Measurements from ENCODE around the gene METTL21C. TPM values are rescaled to one million over a fixed set of nuclear protein-coding genes. Genes with fewer than 3 reads are reported as not detected.

Gene METTL21C
- total and polyA plus RNA-seq, 4 experiments from 2014 or later: not detected

- ChIA-PET POLR2A (ENCODE audit: partially characterized antibody) (interaction anchor here (1.6 kb wide), 1 partner anchor 9 kb away, joined by 4 read pairs; no protein-coding TSS in a partner anchor), CTCF (ENCODE audit: partially characterized antibody) (no interaction called here)
- Histone ChIP-seq H3K9me3 (ENCODE audit: control insufficient read depth in 1 of 2, low read length in 2 of 2) (no peaks in the 10 kb centered on the region), H3K36me3 (ENCODE audit: insufficient read depth, low read length) (no peaks in the 10 kb centered on the region), H3K27me3 (ENCODE audit: insufficient read depth, low read length) (no peaks in the 10 kb centered on the region), H3K4me3 (ENCODE audit: low read length in 2 of 2) (no peak overlapping the region), H3K27ac (ENCODE audit: low read depth, low read length) (no peak overlapping the region), H3K4me1 (ENCODE audit: insufficient read depth, low read length) (no peaks in the 10 kb centered on the region)
- DNase-seq: no peak
- Mint-ChIP-seq H3K27me3 (peaks cover 13 to 23% of the 10 kb centered on the region in 2 donors), H3K9me3 (peaks cover 0 to 19% (median 8%) of the 10 kb centered on the region in 8 donors), H3K36me3 (peaks cover 0 to 4% of the 10 kb centered on the region in 2 donors), H3K4me3 (no peak overlapping the region), H3K4me1 (no peaks in the 10 kb centered on the region), H3K27ac (no peak overlapping the region)
- intact Hi-C loops (cut with micrococcal nuclease): no loop called here
These were observed 3.2 kb upstream of the METTL21C start for GRCh38 chr13:102697929-102698648.

DNA sequence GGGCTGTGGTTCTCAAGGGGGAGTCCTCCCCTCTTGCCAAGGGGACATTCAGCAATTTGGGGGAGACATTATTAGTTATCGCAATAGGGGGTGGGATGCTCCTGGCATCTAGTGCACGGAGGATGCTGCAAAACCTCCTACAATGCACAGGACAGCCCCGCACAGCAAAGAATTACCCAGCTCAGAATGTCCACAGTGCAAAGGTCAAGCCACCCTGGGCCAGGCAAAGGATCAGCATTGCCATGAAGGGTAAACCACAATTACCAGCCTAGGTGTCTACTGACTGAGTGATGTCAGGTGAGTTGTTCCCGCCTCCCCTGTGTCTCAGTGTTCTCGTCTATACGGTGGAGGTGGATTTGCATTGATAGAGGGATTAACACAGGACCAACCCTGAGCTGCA lies 2.4 kb upstream of the METTL21C start:
- no peak overlapping the region for H3K27ac Mint-ChIP-seq
- DNase-seq: no peak
- no peak overlapping the region for H3K4me3 Mint-ChIP-seq
- Histone ChIP-seq H3K4me3 (ENCODE audit: low read length in 2 of 2) (no peak overlapping the region), H3K27me3 (ENCODE audit: insufficient read depth, low read length) (no peaks in the 10 kb centered on the region), H3K4me1 (ENCODE audit: insufficient read depth, low read length) (no peaks in the 10 kb centered on the region), H3K27ac (ENCODE audit: low read depth, low read length) (no peak overlapping the region), H3K36me3 (ENCODE audit: insufficient read depth, low read length) (no peaks in the 10 kb centered on the region), H3K9me3 (ENCODE audit: control insufficient read depth in 1 of 2, low read length in 2 of 2) (no peaks in the 10 kb centered on the region)
- peaks cover 0 to 4% of the 10 kb centered on the region in 2 donors for H3K36me3 Mint-ChIP-seq
- intact Hi-C loops (cut with micrococcal nuclease): no loop called here
- peaks cover 0 to 19% (median 8%) of the 10 kb centered on the region in 8 donors for H3K9me3 Mint-ChIP-seq
- CTCF ChIA-PET (ENCODE audit: partially characterized antibody): no interaction called here
- no peaks in the 10 kb centered on the region for H3K4me1 Mint-ChIP-seq
- POLR2A ChIA-PET (ENCODE audit: partially characterized antibody): interaction anchor here (1.6 kb wide), 1 partner anchor 8 kb away, joined by 4 read pairs; no protein-coding TSS in a partner anchor
- peaks cover 18 to 28% of the 10 kb centered on the region in 2 donors for H3K27me3 Mint-ChIP-seq

DNA sequence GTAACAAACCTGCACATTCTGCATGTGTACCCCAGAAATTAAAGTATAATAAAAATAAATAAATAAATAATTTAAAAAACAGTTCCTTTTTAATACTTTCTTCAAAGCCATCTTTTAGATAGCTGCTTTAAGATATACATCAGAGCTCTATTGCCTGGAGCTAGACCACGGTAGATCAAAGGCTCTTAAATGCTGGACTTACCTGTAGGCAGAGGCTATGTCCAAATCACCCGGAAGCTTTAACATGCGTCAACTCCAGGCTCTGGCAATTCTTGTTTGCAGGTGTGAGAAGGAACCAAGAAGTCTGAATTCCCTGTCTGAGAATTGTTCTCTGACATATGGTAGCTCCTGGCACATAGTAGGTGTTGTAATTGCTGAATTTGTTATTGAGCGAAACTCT lies 1.6 kb upstream of the METTL21C start:
- POLR2A ChIA-PET (ENCODE audit: partially characterized antibody): no interaction called here

DNA sequence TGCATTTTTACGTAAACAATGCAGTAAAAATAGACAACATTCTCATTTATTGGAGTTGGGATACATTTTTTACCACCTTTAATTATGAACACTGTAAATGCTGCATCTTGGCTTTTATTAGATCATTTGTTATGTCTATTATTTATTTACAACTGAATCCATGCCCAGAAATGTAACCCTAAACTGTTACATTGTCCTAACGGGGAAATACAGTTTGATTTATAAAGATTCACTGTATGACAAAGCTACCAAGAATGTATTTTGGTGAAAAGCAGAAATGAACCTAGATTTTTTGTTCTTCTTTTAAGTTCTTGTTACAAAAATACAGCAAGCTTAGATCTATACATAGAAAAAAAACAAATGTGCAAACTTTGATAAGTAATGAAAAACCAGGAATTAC lies 1.1 kb downstream of the METTL21C start:
- peaks cover 0 to 12% (median 6%) of the 10 kb centered on the region in 8 donors for H3K9me3 Mint-ChIP-seq
- H3K27ac Mint-ChIP-seq: no peak overlapping the region
- Histone ChIP-seq H3K4me3 (ENCODE audit: low read length in 2 of 2) (no peak overlapping the region), H3K4me1 (ENCODE audit: insufficient read depth, low read length) (no peaks in the 10 kb centered on the region), H3K9me3 (ENCODE audit: control insufficient read depth in 1 of 2, low read length in 2 of 2) (no peaks in the 10 kb centered on the region), H3K36me3 (ENCODE audit: insufficient read depth, low read length) (no peaks in the 10 kb centered on the region), H3K27ac (ENCODE audit: low read depth, low read length) (no peak overlapping the region), H3K27me3 (ENCODE audit: insufficient read depth, low read length) (peaks cover 4% of the 10 kb centered on the region)
- peaks cover 0 to 4% of the 10 kb centered on the region in 2 donors for H3K36me3 Mint-ChIP-seq
- no peaks in the 10 kb centered on the region for H3K4me1 Mint-ChIP-seq
- no peak overlapping the region for H3K4me3 Mint-ChIP-seq
- DNase-seq: no peak
- ChIA-PET POLR2A (ENCODE audit: partially characterized antibody) (no interaction called here), CTCF (ENCODE audit: partially characterized antibody) (no interaction called here)
- intact Hi-C loops (cut with micrococcal nuclease): no loop called here
- H3K27me3 Mint-ChIP-seq: peaks cover 23 to 26% of the 10 kb centered on the region in 2 donors

More for the DNA sequence above, 1.6 kb upstream of the METTL21C start:
- Mint-ChIP-seq H3K9me3 (peaks cover 0 to 19% (median 8%) of the 10 kb centered on the region in 8 donors), H3K27ac (no peak overlapping the region), H3K4me1 (no peaks in the 10 kb centered on the region), H3K27me3 (peaks cover 19 to 28% of the 10 kb centered on the region in 2 donors), H3K4me3 (no peak overlapping the region), H3K36me3 (peaks cover 0 to 4% of the 10 kb centered on the region in 2 donors)
- Histone ChIP-seq H3K36me3 (ENCODE audit: insufficient read depth, low read length) (no peaks in the 10 kb centered on the region), H3K4me1 (ENCODE audit: insufficient read depth, low read length) (no peaks in the 10 kb centered on the region), H3K9me3 (ENCODE audit: control insufficient read depth in 1 of 2, low read length in 2 of 2) (no peaks in the 10 kb centered on the region), H3K27ac (ENCODE audit: low read depth, low read length) (no peak overlapping the region), H3K4me3 (ENCODE audit: low read length in 2 of 2) (no peak overlapping the region), H3K27me3 (ENCODE audit: insufficient read depth, low read length) (peaks cover 4% of the 10 kb centered on the region)
- intact Hi-C loops (cut with micrococcal nuclease): no loop called here
- DNase-seq: no peak
- CTCF ChIA-PET (ENCODE audit: partially characterized antibody): no interaction called here

DNA sequence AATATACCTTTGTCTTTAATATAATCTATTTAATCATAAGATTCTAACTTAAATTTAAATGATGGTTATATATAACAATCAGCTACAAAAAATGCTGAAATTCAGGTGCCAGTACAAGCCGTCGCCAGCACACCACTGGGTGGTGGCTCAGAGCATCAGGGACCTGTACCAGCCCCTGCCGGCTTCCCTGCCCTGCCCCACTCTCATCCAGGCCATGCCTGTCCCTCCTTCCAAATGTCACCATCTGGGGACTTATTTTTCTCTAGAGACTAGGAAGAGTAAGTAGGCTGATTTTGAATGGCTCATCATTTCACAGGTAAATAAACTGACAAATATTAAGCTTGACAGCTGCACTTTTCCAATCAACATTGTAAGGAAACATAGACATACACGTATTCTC lies 1.6 kb downstream of the METTL21C start:
- Histone ChIP-seq H3K27me3 (ENCODE audit: insufficient read depth, low read length) (peaks cover 4% of the 10 kb centered on the region), H3K27ac (ENCODE audit: low read depth, low read length) (no peak overlapping the region), H3K9me3 (ENCODE audit: control insufficient read depth in 1 of 2, low read length in 2 of 2) (no peaks in the 10 kb centered on the region), H3K4me3 (ENCODE audit: low read length in 2 of 2) (no peak overlapping the region), H3K36me3 (ENCODE audit: insufficient read depth, low read length) (no peaks in the 10 kb centered on the region), H3K4me1 (ENCODE audit: insufficient read depth, low read length) (no peaks in the 10 kb centered on the region)
- POLR2A ChIA-PET (ENCODE audit: partially characterized antibody): no interaction called here
- no peaks in the 10 kb centered on the region for H3K4me1 Mint-ChIP-seq
- no peak overlapping the region for H3K27ac Mint-ChIP-seq
- DNase-seq: no peak
- H3K36me3 Mint-ChIP-seq: peaks cover 0 to under 1% of the 10 kb centered on the region in 2 donors
- H3K9me3 Mint-ChIP-seq: peaks cover 0 to 7% (median under 1%) of the 10 kb centered on the region in 8 donors
- CTCF ChIA-PET (ENCODE audit: partially characterized antibody): no interaction called here
- H3K27me3 Mint-ChIP-seq: peaks cover 23 to 26% of the 10 kb centered on the region in 2 donors
- intact Hi-C loops (cut with micrococcal nuclease): no loop called here
- H3K4me3 Mint-ChIP-seq: no peak overlapping the region

DNA sequence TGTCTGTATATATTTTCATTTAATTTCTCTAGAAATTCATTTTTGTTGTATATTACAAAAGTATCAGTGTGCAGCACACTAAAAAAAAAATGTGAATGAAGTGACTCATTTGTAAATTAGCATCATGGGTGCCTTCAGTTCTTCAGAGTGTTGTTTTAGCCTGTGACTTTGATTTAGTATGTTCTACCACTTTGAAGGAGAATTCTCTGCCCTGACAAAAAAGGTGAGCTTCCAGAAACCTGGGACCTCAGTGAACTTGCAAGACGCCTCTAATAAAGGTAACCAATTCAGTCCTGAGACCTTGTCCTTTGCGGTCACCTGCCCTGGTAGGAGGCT lies 2.4 kb downstream of the METTL21C start:
- Mint-ChIP-seq H3K4me1 (peaks cover 0 to 3% (median 1%) of the 10 kb centered on the region in 4 donors), H3K36me3 (no peaks in the 10 kb centered on the region), H3K9me3 (peaks cover 0 to 1% (median 0%) of the 10 kb centered on the region in 8 donors), H3K4me3 (no peak overlapping the region), H3K27ac (no peak overlapping the region), H3K27me3 (peaks cover 23 to 26% of the 10 kb centered on the region in 2 donors)
- Histone ChIP-seq H3K9me3 (ENCODE audit: control insufficient read depth in 1 of 2, low read length in 2 of 2) (no peaks in the 10 kb centered on the region), H3K4me3 (ENCODE audit: low read length in 2 of 2) (no peak overlapping the region), H3K4me1 (ENCODE audit: insufficient read depth, low read length) (no peaks in the 10 kb centered on the region), H3K27ac (ENCODE audit: low read depth, low read length) (no peak overlapping the region), H3K36me3 (ENCODE audit: insufficient read depth, low read length) (no peaks in the 10 kb centered on the region), H3K27me3 (ENCODE audit: insufficient read depth, low read length) (peaks cover 4% of the 10 kb centered on the region)
- DNase-seq: no peak
- CTCF ChIA-PET (ENCODE audit: partially characterized antibody): no interaction called here
- intact Hi-C loops (cut with micrococcal nuclease): no loop called here
- POLR2A ChIA-PET (ENCODE audit: partially characterized antibody): no interaction called here

DNA sequence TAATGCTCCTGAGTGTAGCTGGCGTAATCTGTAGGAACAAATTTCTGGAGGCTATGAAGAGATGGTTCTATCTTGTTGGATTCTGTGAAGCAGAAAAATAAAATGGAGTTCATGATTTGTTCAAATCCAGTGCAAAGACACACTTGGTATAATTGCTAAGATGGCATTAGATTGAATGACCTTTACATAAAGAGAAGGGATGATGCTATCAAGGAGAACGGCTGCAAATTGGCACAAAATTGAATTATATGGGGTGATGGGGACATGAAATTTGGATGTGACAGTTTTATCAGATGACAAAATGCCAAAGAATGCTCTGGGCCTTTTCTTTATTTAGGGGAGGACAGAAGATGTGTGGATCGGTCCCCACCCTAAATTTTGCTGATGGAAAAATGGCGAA lies 4.0 kb downstream of the METTL21C start:
- no peak overlapping the region for H3K27ac Mint-ChIP-seq
- no peaks in the 10 kb centered on the region for H3K36me3 Mint-ChIP-seq
- Histone ChIP-seq H3K4me1 (ENCODE audit: insufficient read depth, low read length) (peaks cover 12% of the 10 kb centered on the region), H3K27me3 (ENCODE audit: insufficient read depth, low read length) (peaks cover 4% of the 10 kb centered on the region), H3K36me3 (ENCODE audit: insufficient read depth, low read length) (no peaks in the 10 kb centered on the region), H3K4me3 (ENCODE audit: low read length in 2 of 2) (no peak overlapping the region), H3K9me3 (ENCODE audit: control insufficient read depth in 1 of 2, low read length in 2 of 2) (no peaks in the 10 kb centered on the region), H3K27ac (ENCODE audit: low read depth, low read length) (no peak overlapping the region)
- no peak for DNase-seq
- intact Hi-C loops (cut with micrococcal nuclease): no loop called here
- H3K9me3 Mint-ChIP-seq: no peaks in the 10 kb centered on the region
- POLR2A ChIA-PET (ENCODE audit: partially characterized antibody): no interaction called here
- no peak overlapping the region for H3K4me3 Mint-ChIP-seq
- H3K4me1 Mint-ChIP-seq: peaks cover 8 to 15% (median 13%) of the 10 kb centered on the region in 4 donors
- peaks cover 18 to 19% of the 10 kb centered on the region in 2 donors for H3K27me3 Mint-ChIP-seq
- CTCF ChIA-PET (ENCODE audit: partially characterized antibody): interaction anchor here (0.9 kb wide), 1 partner anchor 34 kb away, joined by 3 read pairs; no protein-coding TSS in a partner anchor
